Lung (tissue), 12 donors: ENCODE results near the gene SARNP. TPM values are rescaled to one million over a fixed set of nuclear protein-coding genes. Genes with fewer than 3 reads are reported as not detected.

Experiments
- ATAC-seq: fragments of 200-7000 bp; cut with Tn5 transposase; one replicate; pipeline ENCODE4 v1.9.1; 2020; ENCODE audit warnings: moderate number of reproducible peaks; ENCODE audit not compliant: insufficient read depth, low FRiP score
- DNase-seq, 3 donors: peaks; one replicate each; pipeline ENCODE4 v3.0.0-alpha.2; 2013 to 2017
- H3K27ac ChIP-seq, 2 donors: one replicate each; pipeline ENCODE4 v1.5.1; 2013; ENCODE audit warnings: mild to moderate bottlenecking in 2 of 2, moderate library complexity in 2 of 2, control low read depth in 1 of 2, inconsistent platforms in 1 of 2, low read depth in 1 of 2, low read length in 1 of 2
- H3K27me3 ChIP-seq, 3 donors: one replicate each; pipeline ENCODE4 v1.5.1; 2013; ENCODE audit warnings: low read length in 2 of 3; ENCODE audit not compliant: control insufficient read depth in 3 of 3, insufficient read depth in 3 of 3
- H3K36me3 ChIP-seq, 4 donors: one replicate each; pipeline ENCODE4 v1.5.1; 2013; ENCODE audit warnings: low read length in 4 of 4, mild to moderate bottlenecking in 1 of 4, moderate library complexity in 1 of 4; ENCODE audit not compliant: control insufficient read depth in 4 of 4, insufficient read depth in 4 of 4
- H3K4me1 ChIP-seq, 5 donors: one replicate each; pipeline ENCODE4 v1.5.1; 2013; ENCODE audit warnings: low read length in 5 of 5, mild to moderate bottlenecking in 2 of 5, moderate library complexity in 1 of 5; ENCODE audit not compliant: control insufficient read depth in 5 of 5, insufficient read depth in 5 of 5
- H3K4me3 ChIP-seq: one replicate; pipeline ENCODE4 v1.5.1; 2013; ENCODE audit warnings: mild to moderate bottlenecking, control low read depth, moderate library complexity
- H3K9ac ChIP-seq, 2 donors: one replicate each; pipeline ENCODE4 v1.5.1; 2013; ENCODE audit warnings: low read length in 2 of 2, control low read depth in 1 of 2; ENCODE audit not compliant: insufficient read depth in 1 of 2
- H3K9me3 ChIP-seq, 4 donors: one replicate each; pipeline ENCODE4 v1.5.1; 2013; ENCODE audit warnings: low read length in 3 of 4, mild to moderate bottlenecking in 1 of 4, moderate library complexity in 1 of 4; ENCODE audit not compliant: control insufficient read depth in 4 of 4, insufficient read depth in 3 of 4
- WGBS, 2 donors: extraction: QIAGEN DNeasy Blood & Tissue Kit; methylation state at CpG; one replicate each; pipeline ENCODE4 v1.1.7; 2013; 5-methylcytosine and 5-hydroxymethylcytosine counted together
- polyA plus RNA-seq, 2 donors: library from polyadenylated mRNA; stranded (reverse); fragments of 200-250 nt; gene quantifications; one replicate each; pipeline ENCODE4 v1.2.1, GENCODE V29; 2013
- total RNA-seq, 2 donors: library from RNA; depleted of rRNA in 1 of 2; stranded (reverse); fragments of >200 nt in 1 of 2; gene quantifications; one replicate each; pipeline ENCODE4 v1.2.1, GENCODE V29; 2014 to 2021
- TF ChIP-seq, protein P1 (sequence below): IDR thresholded peaks from 2 replicates; pipeline ENCODE4 v1.5.1; 2012; ENCODE audit warnings: mild to moderate bottlenecking; ENCODE audit errors: control extremely low read depth, extremely low read depth
- donor health status: control.
- donor health status: control.
- donor health status: Bipolar disorder and iron deficiency.
- donor health status: healthy.
- donor health status: DM: yes; HTN: yes; CAD: no.

SARNP gene
- total and polyA plus RNA-seq, 4 donors: 51.9 to 102 (median 82.2) TPM

DNA sequence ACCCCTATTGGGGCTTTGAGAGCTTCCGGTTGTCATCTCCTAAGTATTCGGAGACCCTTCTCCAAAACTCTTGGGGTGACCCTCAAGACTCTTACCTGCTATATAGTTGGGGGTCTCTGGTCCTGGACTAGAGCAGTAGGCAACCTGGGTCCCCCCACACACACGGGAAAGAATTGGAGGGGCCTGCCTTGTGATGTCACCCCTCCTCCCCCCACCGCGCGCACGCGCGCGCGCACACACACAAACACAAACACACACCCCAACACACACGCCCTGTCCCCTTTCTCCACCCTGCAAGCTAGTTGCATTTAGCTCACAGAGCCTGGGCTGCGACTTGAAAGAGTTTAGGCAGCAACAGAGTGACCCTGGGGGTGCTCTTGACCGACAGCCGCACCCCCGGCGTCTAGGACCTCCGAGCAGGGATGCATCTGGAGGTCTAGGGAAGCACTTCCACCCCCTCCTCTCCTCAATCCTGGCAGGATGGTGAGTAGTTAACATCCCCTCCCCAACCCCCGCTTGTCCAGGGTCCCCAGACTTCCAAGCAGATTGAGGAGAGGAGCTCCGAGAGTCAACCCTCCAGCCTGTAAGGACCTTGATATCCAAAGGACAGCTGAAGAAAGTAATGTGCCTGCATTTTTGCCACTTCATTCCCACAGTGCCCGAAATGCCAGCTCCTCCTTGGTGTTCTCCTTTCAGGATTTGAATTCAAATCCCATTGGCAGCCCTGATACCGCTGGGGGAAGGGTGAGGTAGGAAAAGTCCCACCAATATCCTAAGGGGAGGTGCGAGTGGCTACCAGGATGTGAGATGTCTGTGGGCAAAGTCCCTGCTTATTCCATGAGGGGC lies 13.3 kb upstream of the SARNP start:
- peak overlapping the region; percentile 97 to 98 for H3K9ac ChIP-seq
- WGBS, 2 donors: 4% methylated on average over 23 of the region's 23 CpGs
- no peaks in the 10 kb centered on the region for H3K27me3 ChIP-seq
- peak; percentile 31 for ATAC-seq
- H3K4me3 ChIP-seq: peak overlapping the region; percentile 73
- H3K36me3 ChIP-seq: peaks cover 0 to 11% (median 4%) of the 10 kb centered on the region in 4 donors
- peak; percentile 92 to 94 (median 92) for DNase-seq
- no peaks in the 10 kb centered on the region for H3K9me3 ChIP-seq
- peak overlapping the region; percentile 84 to 92 for H3K27ac ChIP-seq
- TF ChIP-seq, protein P1, sequence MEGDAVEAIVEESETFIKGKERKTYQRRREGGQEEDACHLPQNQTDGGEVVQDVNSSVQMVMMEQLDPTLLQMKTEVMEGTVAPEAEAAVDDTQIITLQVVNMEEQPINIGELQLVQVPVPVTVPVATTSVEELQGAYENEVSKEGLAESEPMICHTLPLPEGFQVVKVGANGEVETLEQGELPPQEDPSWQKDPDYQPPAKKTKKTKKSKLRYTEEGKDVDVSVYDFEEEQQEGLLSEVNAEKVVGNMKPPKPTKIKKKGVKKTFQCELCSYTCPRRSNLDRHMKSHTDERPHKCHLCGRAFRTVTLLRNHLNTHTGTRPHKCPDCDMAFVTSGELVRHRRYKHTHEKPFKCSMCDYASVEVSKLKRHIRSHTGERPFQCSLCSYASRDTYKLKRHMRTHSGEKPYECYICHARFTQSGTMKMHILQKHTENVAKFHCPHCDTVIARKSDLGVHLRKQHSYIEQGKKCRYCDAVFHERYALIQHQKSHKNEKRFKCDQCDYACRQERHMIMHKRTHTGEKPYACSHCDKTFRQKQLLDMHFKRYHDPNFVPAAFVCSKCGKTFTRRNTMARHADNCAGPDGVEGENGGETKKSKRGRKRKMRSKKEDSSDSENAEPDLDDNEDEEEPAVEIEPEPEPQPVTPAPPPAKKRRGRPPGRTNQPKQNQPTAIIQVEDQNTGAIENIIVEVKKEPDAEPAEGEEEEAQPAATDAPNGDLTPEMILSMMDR: no peak
- peaks cover 0 to 31% (median 15%) of the 10 kb centered on the region in 5 donors for H3K4me1 ChIP-seq

DNA sequence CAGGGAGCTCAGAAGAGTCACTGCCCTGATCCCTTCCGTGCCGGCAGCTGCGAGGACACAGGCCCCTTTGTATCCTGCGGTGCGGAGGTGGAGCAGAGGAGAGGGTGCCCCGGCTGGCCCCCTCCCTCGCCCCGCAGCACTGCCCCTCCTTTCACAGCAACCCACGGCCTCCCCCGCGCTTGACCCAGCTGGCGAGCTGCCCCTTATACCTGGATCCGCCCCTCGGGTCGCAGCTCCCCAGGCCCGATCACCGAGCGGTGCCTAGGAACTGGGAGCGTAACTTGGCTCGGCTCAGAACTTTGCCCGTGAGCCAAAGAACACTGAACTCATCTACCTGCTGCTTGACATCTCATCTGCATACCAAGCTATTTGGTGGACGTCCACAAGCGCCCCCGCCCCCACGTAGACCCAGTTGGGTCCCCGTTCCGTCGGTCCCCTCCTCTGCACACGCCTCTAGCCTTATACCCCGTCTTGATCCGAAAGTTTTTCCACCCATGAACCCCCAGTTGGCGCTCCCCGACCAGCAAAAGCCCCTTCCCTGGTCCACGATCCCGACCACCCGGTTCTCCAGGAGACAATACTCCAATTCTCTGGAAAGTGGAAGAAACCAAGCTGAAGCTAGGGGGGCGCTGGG lies 12.6 kb upstream of the SARNP start:
- H3K9me3 ChIP-seq: no peaks in the 10 kb centered on the region
- ATAC-seq (peak; percentile 17), DNase-seq (peak in 1 of 3 donors; percentile 71)
- H3K4me3 ChIP-seq: peak overlapping the region; percentile 73
- H3K9ac ChIP-seq: peak overlapping the region; percentile 97 to 98
- TF ChIP-seq, protein P1: no peak
- peaks cover 0 to 9% (median 5%) of the 10 kb centered on the region in 4 donors for H3K36me3 ChIP-seq
- WGBS, 2 donors: 0 to 1% methylated on average over 34 to 37 of the region's 37 CpGs
- no peaks in the 10 kb centered on the region for H3K27me3 ChIP-seq
- peak overlapping the region; percentile 84 to 92 for H3K27ac ChIP-seq
- peaks cover 0 to 31% (median 15%) of the 10 kb centered on the region in 5 donors for H3K4me1 ChIP-seq

DNA sequence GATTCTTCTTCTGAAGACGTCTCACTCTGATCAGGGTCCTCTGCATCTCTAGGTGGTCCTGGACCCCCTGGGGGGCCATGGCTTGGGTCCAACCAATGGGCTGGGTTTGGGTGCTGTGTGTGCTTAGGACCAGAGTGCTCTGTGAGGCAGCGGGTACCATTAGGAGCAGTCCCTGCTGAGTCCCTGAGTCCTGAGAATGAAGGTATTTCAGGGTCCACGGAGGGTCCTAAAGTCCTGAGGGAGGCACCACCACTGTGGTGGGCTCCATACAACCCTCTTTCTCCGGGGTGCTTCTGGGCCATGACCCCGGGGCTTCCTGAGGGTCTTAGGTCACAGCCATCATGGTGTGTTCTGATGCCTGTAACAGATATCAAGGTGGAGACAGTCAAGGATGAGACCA lies 10.8 kb upstream of the SARNP start:
- Histone ChIP-seq H3K9ac (no peak overlapping the region), H3K36me3 (peaks cover under 1 to 12% (median 3%) of the 10 kb centered on the region in 4 donors), H3K9me3 (no peaks in the 10 kb centered on the region), H3K27ac (peak overlapping the region in 1 of 2 donors; percentile 62), H3K27me3 (no peaks in the 10 kb centered on the region), H3K4me3 (no peak overlapping the region), H3K4me1 (peaks cover 0 to 31% (median 15%) of the 10 kb centered on the region in 5 donors)
- TF ChIP-seq, protein P1: no peak
- ATAC-seq: no peak
- no peak for DNase-seq
- WGBS, 2 donors: 90 to 95% methylated on average over 5 of the region's 5 CpGs
